ENCODE results near the gene TMEM115.

TMEM115 gene

GRCh38 chr3:50381383-50381782 lies 22.1 kb upstream of the TMEM115 start:
- no peak for DNase-seq (ENCODE audit: low read depth)
- TF ChIP-seq MAX (IDR thresholded peaks at IDR 0.05; ENCODE audit: low read depth, low read length) (no peak), POLR2A (IDR thresholded peaks at IDR 0.05; ENCODE audit: extremely low read depth, insufficient read length) (no peak), MYC (IDR thresholded peaks at IDR 0.05; ENCODE audit: low read depth, low read length) (no peak), CTCF (IDR thresholded peaks at IDR 0.05; ENCODE audit: low read depth, low read length) (no peak)
- H3K4me3 ChIP-seq (ENCODE audit: low read depth, low read length) = no peak overlapping the region

GRCh38 chr3:50380405-50381085 lies 21.2 kb upstream of the TMEM115 start:
- no peak overlapping the region for H3K4me3 ChIP-seq (ENCODE audit: low read depth, low read length)
- no peak for TF ChIP-seq MAX (IDR thresholded peaks at IDR 0.05; ENCODE audit: low read depth, low read length)
- no peak for TF ChIP-seq MYC (IDR thresholded peaks at IDR 0.05; ENCODE audit: low read depth, low read length)
- no peak for TF ChIP-seq CTCF (IDR thresholded peaks at IDR 0.05; ENCODE audit: low read depth, low read length)
- TF ChIP-seq POLR2A (IDR thresholded peaks at IDR 0.05; ENCODE audit: extremely low read depth, insufficient read length) = no peak
- no peak for DNase-seq (ENCODE audit: low read depth)

GRCh38 chr3:50378757-50379156 lies 19.4 kb upstream of the TMEM115 start:
- H3K4me3 ChIP-seq (ENCODE audit: low read depth, low read length) = no peak overlapping the region
- TF ChIP-seq CTCF (IDR thresholded peaks at IDR 0.05; ENCODE audit: low read depth, low read length) = no peak
- TF ChIP-seq POLR2A (IDR thresholded peaks at IDR 0.05; ENCODE audit: extremely low read depth, insufficient read length) = no peak
- TF ChIP-seq MAX (IDR thresholded peaks at IDR 0.05; ENCODE audit: low read depth, low read length) = no peak
- TF ChIP-seq MYC (IDR thresholded peaks at IDR 0.05; ENCODE audit: low read depth, low read length) = no peak
- DNase-seq (ENCODE audit: low read depth) = no peak

GRCh38 chr3:50378024-50378423 lies 18.7 kb upstream of the TMEM115 start:
- no peak for DNase-seq (ENCODE audit: low read depth)
- no peak overlapping the region for H3K4me3 ChIP-seq (ENCODE audit: low read depth, low read length)
- TF ChIP-seq CTCF (IDR thresholded peaks at IDR 0.05; ENCODE audit: low read depth, low read length) (no peak), MYC (IDR thresholded peaks at IDR 0.05; ENCODE audit: low read depth, low read length) (no peak), POLR2A (IDR thresholded peaks at IDR 0.05; ENCODE audit: extremely low read depth, insufficient read length) (no peak), MAX (IDR thresholded peaks at IDR 0.05; ENCODE audit: low read depth, low read length) (no peak)

- peak; percentile 26 for DNase-seq (ENCODE audit: low read depth)
- H3K4me3 ChIP-seq (ENCODE audit: low read depth, low read length) = no peak overlapping the region
- TF ChIP-seq POLR2A (IDR thresholded peaks at IDR 0.05; ENCODE audit: extremely low read depth, insufficient read length) = no peak
- no peak for TF ChIP-seq MYC (IDR thresholded peaks at IDR 0.05; ENCODE audit: low read depth, low read length)
- no peak for TF ChIP-seq MAX (IDR thresholded peaks at IDR 0.05; ENCODE audit: low read depth, low read length)
- peak; percentile 40 for TF ChIP-seq CTCF (IDR thresholded peaks at IDR 0.05; ENCODE audit: low read depth, low read length)
These were observed 16.1 kb upstream of the TMEM115 start for GRCh38 chr3:50375258-50375931.

All from NB4 (cell line).